Kidney epithelial cell (primary cell): ENCODE measurements around the gene MOB1A. TPM values are rescaled to one million over a fixed set of nuclear protein-coding genes. Genes with fewer than 3 reads are reported as not detected.
"Not testable (repeated sequence)": the region's sequence is repeated elsewhere in the genome, so short reads cannot be mapped to it uniquely, and the experiment has no call there.

ENCODE experiments used
- DNase-seq: peaks from one replicate; pipeline ENCODE4 v3.0.0-alpha.2; 2010; ENCODE audit warnings: low read depth
- H3K27me3 ChIP-seq: 2 replicates; pipeline ENCODE4 v1.6.0; 2011; ENCODE audit warnings: low read length; ENCODE audit not compliant: control insufficient read depth, insufficient read depth
- H3K36me3 ChIP-seq: 2 replicates; pipeline ENCODE4 v1.5.1; 2011; ENCODE audit warnings: low read length; ENCODE audit not compliant: control insufficient read depth, insufficient read depth
- H3K4me3 ChIP-seq: 2 replicates; pipeline ENCODE4 v1.5.1; 2011; ENCODE audit warnings: low read depth, mild to moderate bottlenecking, control low read depth, low read length
- total RNA-seq: library from RNA; depleted of rRNA; stranded (reverse); fragments of >200 nt; gene quantifications from 2 replicates; pipeline ENCODE4 v1.2.3, GENCODE V29; 2015
- TF ChIP-seq, protein P1 (sequence below): IDR thresholded peaks from 2 replicates; pipeline ENCODE4 v1.5.1; 2011; ENCODE audit warnings: mild to moderate bottlenecking, moderate library complexity, low read length, control low read depth, inconsistent platforms; ENCODE audit not compliant: insufficient read depth, poor library complexity, severe bottlenecking

Gene MOB1A
- total RNA-seq, 1 donor from 2014 or later = 120 TPM

DNA sequence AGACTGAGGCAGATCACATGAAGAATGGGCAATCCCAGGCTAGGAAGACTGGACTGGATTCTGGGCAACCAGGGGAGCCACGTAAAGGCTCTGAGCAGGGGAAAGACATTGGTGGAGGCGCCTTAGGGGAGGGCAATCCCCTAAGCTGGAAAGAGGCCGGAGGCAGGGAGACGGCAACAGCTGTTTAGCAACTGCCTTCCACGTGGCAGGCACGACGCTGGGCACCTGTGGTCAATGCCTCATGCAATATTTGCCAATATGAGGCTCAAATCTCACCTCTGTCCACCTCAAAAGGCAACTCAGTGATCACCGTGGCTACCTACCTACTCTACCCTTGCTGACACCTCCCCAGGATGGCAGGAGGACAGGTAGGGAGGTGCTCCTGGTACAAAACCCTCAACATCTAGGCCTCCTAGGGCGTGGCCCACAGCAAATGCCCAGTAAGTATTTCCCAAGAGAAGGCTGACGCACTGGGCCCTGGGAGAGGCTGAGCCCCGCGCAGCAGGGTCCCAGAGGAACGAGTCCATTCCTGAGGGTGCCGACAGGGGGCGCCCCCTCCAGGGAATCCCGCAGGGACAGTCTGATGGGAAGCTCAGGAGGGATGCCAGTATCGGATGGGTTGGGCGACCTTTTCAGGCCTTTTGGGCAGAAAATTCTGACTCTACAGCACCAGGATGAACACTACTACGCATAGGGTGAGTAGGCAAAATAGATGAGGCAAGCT, 39.9 kb downstream of the MOB1A start:
- Histone ChIP-seq H3K27me3 (no peaks in the 10 kb centered on the region), H3K36me3 (no peaks in the 10 kb centered on the region), H3K4me3 (no peak overlapping the region)
- TF ChIP-seq, protein P1, sequence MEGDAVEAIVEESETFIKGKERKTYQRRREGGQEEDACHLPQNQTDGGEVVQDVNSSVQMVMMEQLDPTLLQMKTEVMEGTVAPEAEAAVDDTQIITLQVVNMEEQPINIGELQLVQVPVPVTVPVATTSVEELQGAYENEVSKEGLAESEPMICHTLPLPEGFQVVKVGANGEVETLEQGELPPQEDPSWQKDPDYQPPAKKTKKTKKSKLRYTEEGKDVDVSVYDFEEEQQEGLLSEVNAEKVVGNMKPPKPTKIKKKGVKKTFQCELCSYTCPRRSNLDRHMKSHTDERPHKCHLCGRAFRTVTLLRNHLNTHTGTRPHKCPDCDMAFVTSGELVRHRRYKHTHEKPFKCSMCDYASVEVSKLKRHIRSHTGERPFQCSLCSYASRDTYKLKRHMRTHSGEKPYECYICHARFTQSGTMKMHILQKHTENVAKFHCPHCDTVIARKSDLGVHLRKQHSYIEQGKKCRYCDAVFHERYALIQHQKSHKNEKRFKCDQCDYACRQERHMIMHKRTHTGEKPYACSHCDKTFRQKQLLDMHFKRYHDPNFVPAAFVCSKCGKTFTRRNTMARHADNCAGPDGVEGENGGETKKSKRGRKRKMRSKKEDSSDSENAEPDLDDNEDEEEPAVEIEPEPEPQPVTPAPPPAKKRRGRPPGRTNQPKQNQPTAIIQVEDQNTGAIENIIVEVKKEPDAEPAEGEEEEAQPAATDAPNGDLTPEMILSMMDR = peak; percentile 17
- no peak for DNase-seq

DNA sequence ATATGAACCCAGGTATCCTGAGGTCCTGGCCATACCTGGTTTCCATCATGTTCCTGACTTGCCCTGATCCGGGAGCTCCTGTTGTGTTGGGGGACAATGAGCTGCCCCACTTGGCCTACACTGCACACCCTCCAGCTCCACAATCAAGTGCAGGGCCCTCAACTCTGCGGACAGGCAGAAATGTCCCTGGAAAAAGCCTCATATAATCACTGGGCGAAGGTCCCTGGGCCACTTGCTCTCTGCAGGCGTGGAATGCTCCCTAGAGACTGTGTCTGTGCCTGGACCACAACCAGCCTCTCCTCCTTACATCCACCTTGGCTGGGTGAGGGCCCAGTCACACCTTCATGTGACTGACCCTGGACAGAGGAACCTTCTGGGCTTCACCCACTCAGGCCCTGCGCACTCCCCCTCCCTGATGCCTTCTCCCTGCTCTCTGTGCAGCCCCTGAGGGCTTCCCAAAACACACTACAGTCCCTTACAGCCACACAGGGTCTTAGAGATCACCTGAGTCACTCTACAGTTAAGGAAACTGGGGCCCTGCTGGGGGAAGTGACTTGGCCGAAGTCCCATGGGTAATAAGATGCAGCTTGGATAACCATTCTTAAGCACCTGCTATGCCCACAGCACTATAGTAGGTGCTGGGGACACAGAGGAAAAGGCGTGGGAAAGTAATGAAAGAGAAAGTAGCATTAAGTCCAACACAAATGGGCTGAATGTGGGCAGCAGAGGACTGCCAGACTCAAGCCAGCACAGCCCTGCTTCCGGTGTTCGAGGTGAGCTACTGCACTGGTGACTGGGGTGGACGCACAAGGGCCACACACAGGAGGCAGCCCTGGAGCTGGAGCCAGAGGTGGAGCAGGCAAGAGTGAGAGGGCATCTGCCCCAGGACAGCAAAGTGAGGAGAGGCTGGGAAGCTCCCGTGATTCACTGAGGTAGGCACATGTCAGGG, 40.8 kb downstream of the MOB1A start:
- DNase-seq = no peak
- TF ChIP-seq, protein P1 = no peak
- peaks cover 1% of the 10 kb centered on the region for H3K36me3 ChIP-seq

DNA sequence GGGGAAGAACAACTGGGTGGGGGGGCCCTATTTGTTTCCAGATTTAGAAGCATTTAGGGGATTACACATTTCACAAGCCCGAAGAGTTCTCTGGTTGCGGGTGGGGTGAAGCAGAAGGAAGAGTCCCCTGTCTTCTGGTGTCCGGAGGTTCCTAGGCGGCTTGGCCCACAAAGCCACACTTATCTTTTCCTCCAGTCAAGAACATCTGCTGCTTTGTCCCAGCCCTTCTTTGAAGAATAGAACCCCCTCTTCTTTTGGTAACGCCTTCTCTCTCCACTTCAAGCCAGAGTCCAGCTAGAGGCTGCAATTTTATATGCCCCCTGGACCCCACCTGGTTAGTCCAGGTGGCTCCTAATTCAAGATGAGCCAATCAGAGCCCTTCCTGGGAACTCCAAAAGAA, 46.8 kb downstream of the MOB1A start:
- no peak overlapping the region for H3K4me3 ChIP-seq
- H3K27me3 ChIP-seq = no peaks in the 10 kb centered on the region
- peaks cover 1% of the 10 kb centered on the region for H3K36me3 ChIP-seq
- TF ChIP-seq, protein P1 = no peak
- DNase-seq = no peak

More for the DNA sequence above, 40.8 kb downstream of the MOB1A start:
- Histone ChIP-seq H3K27me3 (no peaks in the 10 kb centered on the region), H3K4me3 (no peak overlapping the region)

DNA sequence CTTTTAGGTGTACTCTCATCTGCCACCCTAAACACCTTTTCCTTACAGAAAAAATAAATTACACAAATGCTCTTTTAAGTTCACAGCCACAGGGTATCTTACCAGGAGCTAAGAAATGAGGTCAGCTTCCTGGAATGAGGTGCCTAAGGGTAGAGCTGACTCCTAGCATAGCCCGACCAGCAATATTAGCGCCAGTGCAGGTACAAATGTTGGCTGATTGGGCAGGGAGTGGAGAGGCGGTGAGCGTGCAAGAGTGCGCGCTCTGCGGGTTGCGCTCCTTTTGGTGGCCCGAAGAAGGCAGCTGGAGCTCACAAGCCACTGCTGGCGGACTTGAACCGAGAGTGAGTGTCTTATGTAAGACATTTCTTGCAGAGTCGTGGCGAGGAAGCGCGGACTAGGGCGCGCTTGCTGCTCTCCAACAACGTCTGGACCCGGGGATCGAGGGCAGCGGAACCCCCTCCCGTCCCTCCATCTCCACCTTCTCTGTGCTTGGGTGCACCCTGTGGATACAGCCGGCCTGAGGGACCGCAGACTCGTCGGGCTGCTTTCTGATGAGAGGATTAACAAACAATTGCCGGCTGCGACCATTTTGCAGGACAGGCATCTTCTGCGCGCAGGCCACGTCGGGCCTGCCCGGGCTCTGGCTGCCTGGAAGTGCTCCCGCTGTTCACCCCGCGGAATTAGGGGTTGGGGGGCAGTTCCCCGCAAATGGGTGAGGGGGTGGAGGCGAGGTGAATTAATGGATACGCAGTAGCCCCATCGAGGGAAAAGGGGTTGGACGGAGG, 48.3 kb downstream of the MOB1A start:
- DNase-seq = no peak
- H3K4me3 ChIP-seq = no peak overlapping the region
- no peaks in the 10 kb centered on the region for H3K27me3 ChIP-seq
- H3K36me3 ChIP-seq = peaks cover 1% of the 10 kb centered on the region
- TF ChIP-seq, protein P1 = no peak

DNA sequence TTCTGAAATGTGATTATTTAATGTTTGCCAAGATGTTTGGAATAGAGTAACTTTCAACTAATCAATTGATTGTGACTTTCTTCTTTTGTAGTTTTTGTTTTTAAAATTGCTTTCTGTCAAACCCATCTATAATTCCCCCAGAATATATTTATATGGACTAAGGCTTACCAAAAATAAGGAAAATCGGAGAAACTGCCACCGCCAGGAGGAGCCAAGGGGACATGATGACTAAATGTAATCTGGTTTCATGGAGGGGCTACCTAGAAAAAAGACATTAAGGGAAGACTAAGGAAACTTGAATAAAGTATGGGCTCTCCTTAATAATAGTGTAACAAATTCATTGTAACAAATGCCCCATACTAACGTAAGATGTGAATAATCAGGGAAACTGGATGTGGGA, 50.5 kb downstream of the MOB1A start:
- Histone ChIP-seq H3K27me3 (no peaks in the 10 kb centered on the region), H3K4me3 (no peak overlapping the region), H3K36me3 (no peaks in the 10 kb centered on the region)
- no peak for DNase-seq
- TF ChIP-seq, protein P1 = no peak

DNA sequence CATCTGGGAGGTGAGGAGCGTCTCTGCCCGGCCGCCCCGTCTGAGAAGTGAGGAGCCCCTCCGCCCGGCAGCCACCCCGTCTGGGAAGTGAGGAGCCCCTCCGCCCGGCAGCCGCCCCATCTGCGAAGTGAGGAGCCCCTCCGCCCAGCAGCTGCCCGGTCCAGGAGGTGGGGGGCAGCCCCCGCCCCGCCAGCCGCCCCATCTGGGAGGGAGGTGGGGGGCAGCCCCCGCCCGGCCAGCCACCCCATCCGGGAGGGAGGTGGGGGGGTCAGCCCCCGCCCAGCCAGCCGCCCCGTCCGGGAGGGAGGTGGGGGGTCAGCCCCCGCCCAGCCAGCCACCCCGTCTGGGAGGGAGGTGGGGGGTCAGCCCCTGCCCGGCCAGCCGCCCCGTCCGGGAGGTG, 54.7 kb downstream of the MOB1A start:
- H3K27me3 ChIP-seq, H3K36me3 ChIP-seq, DNase-seq, H3K4me3 ChIP-seq: not testable (repeated sequence)

DNA sequence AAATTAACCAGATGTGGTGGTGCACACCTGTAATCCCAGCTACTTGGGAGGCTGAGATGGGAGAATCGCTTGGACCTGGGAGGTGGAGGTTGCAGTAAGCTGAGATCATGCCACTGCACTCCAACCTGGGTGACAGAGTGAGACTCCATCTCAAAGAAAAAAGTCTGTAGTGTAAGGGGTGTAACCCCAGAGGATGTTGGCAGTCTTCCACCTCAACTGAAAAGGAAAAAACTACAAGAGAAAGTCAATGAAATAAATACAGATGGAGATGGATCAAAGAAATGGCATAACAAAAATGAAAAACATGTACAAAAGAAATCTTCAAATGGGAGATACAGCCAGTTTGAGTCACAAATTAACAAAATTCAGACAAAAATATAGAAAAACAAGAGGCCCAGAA, 56.8 kb downstream of the MOB1A start:
- not testable (repeated sequence) for H3K4me3 ChIP-seq, H3K36me3 ChIP-seq, DNase-seq, H3K27me3 ChIP-seq
